Calu3 (cell line): ENCODE results near the gene CCDC6. TPM values are rescaled to one million over a fixed set of nuclear protein-coding genes. Genes with fewer than 3 reads are reported as not detected.

Source experiments
- BruUV-seq: library from RNA; stranded (reverse); fragments of 400-500 nt; replicated peaks from 2 replicates; lab custom pipeline; 2021; lab: Mats Ljungman, UMichigan
- CTCF ChIA-PET: fragments of 300-600 bp; sonication (Branson Sonifier 250); formaldehyde crosslinking; loops from one replicate; lab custom pipeline; 2022; ENCODE audit warnings: antibody characterized with exemption; lab: Charles Lee
- DNase-seq: peaks from one replicate; pipeline ENCODE4 v3.0.0; 2022
- H3K27ac Mint-ChIP-seq: one replicate; pipeline ENCODE4 v1.8.0; 2022; ENCODE audit warnings: mixed read lengths; ENCODE audit not compliant: unreplicated experiment
- H3K27me3 Mint-ChIP-seq: one replicate; pipeline ENCODE4 v1.8.0; 2022; ENCODE audit warnings: mixed read lengths; ENCODE audit not compliant: unreplicated experiment
- H3K36me3 Mint-ChIP-seq: one replicate; pipeline ENCODE4 v1.8.0; 2022; ENCODE audit warnings: mild to moderate bottlenecking, moderate library complexity, mixed read lengths; ENCODE audit not compliant: insufficient read depth, unreplicated experiment
- H3K4me1 Mint-ChIP-seq: one replicate; pipeline ENCODE4 v1.8.0; 2022; ENCODE audit warnings: mild to moderate bottlenecking, low read depth, mixed read lengths; ENCODE audit not compliant: unreplicated experiment
- H3K4me3 Mint-ChIP-seq: one replicate; pipeline ENCODE4 v1.8.0; 2022; ENCODE audit warnings: mild to moderate bottlenecking, low read depth, moderate library complexity, mixed read lengths; ENCODE audit not compliant: unreplicated experiment
- H3K9me3 Mint-ChIP-seq: one replicate; pipeline ENCODE4 v1.8.0; 2022; ENCODE audit warnings: low read depth, mixed read lengths; ENCODE audit not compliant: unreplicated experiment
- CTCF ChIP-seq: fragments of 200-600 bp; IDR thresholded peaks from one replicate; pipeline ENCODE4 v1.8.0; 2022; ENCODE audit warnings: antibody characterized with exemption; ENCODE audit not compliant: unreplicated experiment
- intact Hi-C: fragments of 100-400 bp; cut with micrococcal nuclease; formaldehyde crosslinking; loops from one replicate; pipeline ENCODE4 v1.10.0; 2022; ENCODE audit not compliant: unreplicated experiment
- total RNA-seq: library from RNA; stranded (reverse); gene quantifications from 2 replicates; pipeline ENCODE4 v1.2.3, GENCODE V29; 2022

The CCDC6 gene
- total RNA-seq, 1 experiment from 2014 or later: 115 TPM

GRCh38 chr10:59803714-59804113 is 102.6 kb downstream of the CCDC6 start:
- Mint-ChIP-seq H3K9me3 (no peaks in the 10 kb centered on the region), H3K36me3 (peaks cover 47% of the 10 kb centered on the region), H3K27me3 (no peaks in the 10 kb centered on the region), H3K4me3 (no peak overlapping the region), H3K27ac (no peak overlapping the region), H3K4me1 (peaks cover 24% of the 10 kb centered on the region)
- CTCF ChIA-PET: interaction anchor here (1.5 kb wide), 1 partner anchor 177 kb away, joined by 3 read pairs; no protein-coding TSS in a partner anchor
- TF ChIP-seq CTCF: no peak
- intact Hi-C loops: loop anchor here (5.0 kb wide), 1 partner anchor 86 kb away; no protein-coding TSS in a partner anchor
- DNase-seq: no peak
- no TSS peak for BruUV-seq

- BruUV-seq: no TSS peak
- Mint-ChIP-seq H3K27me3 (no peaks in the 10 kb centered on the region), H3K9me3 (no peaks in the 10 kb centered on the region), H3K4me1 (peaks cover 24% of the 10 kb centered on the region), H3K36me3 (peaks cover 32% of the 10 kb centered on the region), H3K27ac (peak overlapping the region; percentile 41), H3K4me3 (no peak overlapping the region)
- intact Hi-C loops: loop anchor here (5.0 kb wide), 1 partner anchor 84 kb away; no protein-coding TSS in a partner anchor
- CTCF ChIA-PET: interaction anchor here (0.7 to 1.2 kb wide), 2 partner anchors 15 to 28 kb away, joined by 3 to 5 read pairs; no protein-coding TSS in a partner anchor
- no peak for TF ChIP-seq CTCF
- peak; percentile 21 for DNase-seq
Observed at GRCh38 chr10:59801171-59801570, 105.2 kb downstream of the CCDC6 start.

DNA sequence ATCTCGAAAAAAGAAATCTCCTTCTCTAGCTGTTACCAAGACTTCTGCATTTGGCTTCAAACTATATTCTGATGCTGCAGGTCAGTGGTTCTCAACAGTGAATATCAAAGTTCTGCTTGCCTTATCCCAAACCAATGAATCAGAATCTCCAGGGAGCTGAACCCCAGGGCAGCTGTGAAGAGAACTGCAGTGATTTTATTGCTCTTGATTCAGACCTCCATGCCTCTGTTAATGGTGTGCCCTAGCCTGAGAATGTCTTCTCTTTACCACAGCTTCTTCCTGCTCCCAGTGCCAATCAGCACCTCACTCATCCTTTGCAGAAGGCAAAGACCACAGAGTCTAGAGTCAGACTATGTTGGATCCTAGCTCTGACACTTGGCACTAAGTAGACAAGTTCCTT is 106.9 kb downstream of the CCDC6 start:
- CTCF ChIA-PET: interaction anchor here (0.8 kb wide), 2 partner anchors 10 to 20 kb away, joined by 3 to 5 read pairs; no protein-coding TSS in a partner anchor
- no TSS peak for BruUV-seq
- Mint-ChIP-seq H3K27me3 (no peaks in the 10 kb centered on the region), H3K36me3 (peaks cover 28% of the 10 kb centered on the region), H3K27ac (no peak overlapping the region), H3K4me3 (no peak overlapping the region), H3K9me3 (no peaks in the 10 kb centered on the region), H3K4me1 (peaks cover 24% of the 10 kb centered on the region)
- intact Hi-C loops: no loop called here
- DNase-seq: no peak
- TF ChIP-seq CTCF: no peak

- intact Hi-C loops: no loop called here
- Mint-ChIP-seq H3K27me3 (no peaks in the 10 kb centered on the region), H3K4me3 (no peak overlapping the region), H3K4me1 (no peaks in the 10 kb centered on the region), H3K27ac (no peak overlapping the region), H3K36me3 (peaks cover 40% of the 10 kb centered on the region), H3K9me3 (no peaks in the 10 kb centered on the region)
- CTCF ChIA-PET: interaction anchor here (0.7 kb wide), 2 partner anchors 477 to 1525 kb away, joined by 4 to 6 read pairs; partner anchors contain the start of gene CISD1
- no peak for TF ChIP-seq CTCF
- no peak for DNase-seq
- no TSS peak for BruUV-seq
Observed at GRCh38 chr10:59793919-59794318, 112.4 kb downstream of the CCDC6 start.
